Activated CD8-positive, alpha-beta memory T cell treated with anti-CD3 and anti-CD28 coated beads, Interleukin-2, amount 50 U/mL, for 4 hours (primary cell): ENCODE data around the gene CDC42EP2.

Experiments used
- DNase-seq: peaks from one replicate; pipeline ENCODE4 v3.0.0-alpha.2; 2020

Gene CDC42EP2

GRCh38 chr11:65362966-65363365, 48.3 kb downstream of the CDC42EP2 start:
- no peak for DNase-seq

- DNase-seq: no peak
Measured at GRCh38 chr11:65363770-65364169, 49.1 kb downstream of the CDC42EP2 start.

GRCh38 chr11:65366340-65366773, 51.7 kb downstream of the CDC42EP2 start:
- no peak for DNase-seq

GRCh38 chr11:65370659-65371049, 56.0 kb downstream of the CDC42EP2 start:
- DNase-seq: no peak
